ENCODE data around the gene HPS1.

DNA sequence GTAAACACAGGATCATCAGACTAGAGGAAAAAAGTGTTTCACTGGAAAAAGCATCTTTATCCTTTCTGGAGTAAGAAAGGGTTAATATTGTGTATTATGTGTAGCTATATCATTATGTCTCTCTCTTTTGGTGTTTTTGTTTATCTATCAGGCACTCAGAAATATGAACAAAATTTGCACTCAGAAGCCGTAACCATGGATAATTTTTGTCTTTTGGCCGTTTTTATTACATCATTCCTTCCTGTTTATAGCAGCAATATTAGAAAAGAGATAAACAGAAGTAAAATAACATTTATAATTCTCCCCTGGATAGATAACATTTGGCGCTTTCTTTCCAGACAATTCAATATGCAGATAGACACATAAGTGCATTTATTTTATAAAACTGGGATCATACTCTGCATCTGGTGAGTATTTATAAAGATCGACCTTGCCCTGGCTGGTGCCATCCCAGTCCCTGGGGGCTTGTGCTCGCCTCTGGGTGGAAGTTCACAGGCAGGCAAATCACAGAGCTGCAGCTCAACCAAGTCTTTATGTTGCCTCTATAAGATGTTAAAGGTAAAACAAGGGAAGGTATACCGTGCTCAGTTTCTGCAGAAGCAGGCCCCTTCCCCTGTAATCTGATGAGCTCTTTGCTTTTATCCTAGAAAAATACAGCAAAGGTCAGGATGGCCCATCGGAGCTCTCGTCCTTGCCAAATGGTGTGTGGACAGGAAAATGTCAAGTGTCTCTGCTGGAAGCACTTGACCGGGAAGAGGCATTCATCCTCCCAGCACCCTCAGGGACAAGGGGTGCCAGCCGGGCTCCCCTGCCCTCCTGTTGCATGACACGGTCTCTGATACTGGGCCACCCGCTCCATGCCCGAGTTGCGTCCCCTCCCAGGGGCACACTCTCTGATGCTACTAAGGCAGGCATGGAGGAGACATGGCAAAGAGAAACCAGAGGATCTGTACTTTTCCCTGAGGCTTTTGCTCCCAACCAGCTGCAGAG is 75.6 kb downstream of the HPS1 start:
- TF ChIP-seq, protein P1, sequence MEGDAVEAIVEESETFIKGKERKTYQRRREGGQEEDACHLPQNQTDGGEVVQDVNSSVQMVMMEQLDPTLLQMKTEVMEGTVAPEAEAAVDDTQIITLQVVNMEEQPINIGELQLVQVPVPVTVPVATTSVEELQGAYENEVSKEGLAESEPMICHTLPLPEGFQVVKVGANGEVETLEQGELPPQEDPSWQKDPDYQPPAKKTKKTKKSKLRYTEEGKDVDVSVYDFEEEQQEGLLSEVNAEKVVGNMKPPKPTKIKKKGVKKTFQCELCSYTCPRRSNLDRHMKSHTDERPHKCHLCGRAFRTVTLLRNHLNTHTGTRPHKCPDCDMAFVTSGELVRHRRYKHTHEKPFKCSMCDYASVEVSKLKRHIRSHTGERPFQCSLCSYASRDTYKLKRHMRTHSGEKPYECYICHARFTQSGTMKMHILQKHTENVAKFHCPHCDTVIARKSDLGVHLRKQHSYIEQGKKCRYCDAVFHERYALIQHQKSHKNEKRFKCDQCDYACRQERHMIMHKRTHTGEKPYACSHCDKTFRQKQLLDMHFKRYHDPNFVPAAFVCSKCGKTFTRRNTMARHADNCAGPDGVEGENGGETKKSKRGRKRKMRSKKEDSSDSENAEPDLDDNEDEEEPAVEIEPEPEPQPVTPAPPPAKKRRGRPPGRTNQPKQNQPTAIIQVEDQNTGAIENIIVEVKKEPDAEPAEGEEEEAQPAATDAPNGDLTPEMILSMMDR (IDR thresholded peaks at IDR 0.05; ENCODE audit: low read depth, low read length, poor library complexity, severe bottlenecking): no peak
- TF ChIP-seq EZH2phosphoT487 (IDR thresholded peaks at IDR 0.05; ENCODE audit: borderline replicate concordance, low read length): no peak

All from DOHH2 (cell line).